Liver (tissue), 9 donors: ENCODE data around the gene OPTC. TPM values are rescaled to one million over a fixed set of nuclear protein-coding genes. Genes with fewer than 3 reads are reported as not detected.

Experiments used
- DNase-seq: peaks from one replicate; pipeline ENCODE4 v3.0.0-alpha.2; 2017; ENCODE audit warnings: low spot score
- H3K27ac ChIP-seq, 2 donors: one replicate each; pipeline ENCODE4 v1.7.0; 2013; ENCODE audit warnings: inconsistent platforms in 2 of 2, low read length in 2 of 2, control low read depth in 1 of 2, low read depth in 1 of 2, mild to moderate bottlenecking in 1 of 2
- H3K27me3 ChIP-seq, 4 donors: one replicate each; pipeline versions ENCODE4 v1.6.1 to v1.7.0; 2013; ENCODE audit warnings: low read length in 3 of 4, inconsistent platforms in 1 of 4, mild to moderate bottlenecking in 1 of 4, moderate library complexity in 1 of 4; ENCODE audit not compliant: control insufficient read depth in 4 of 4, insufficient read depth in 4 of 4
- H3K36me3 ChIP-seq, 4 donors: one replicate each; pipeline versions ENCODE4 v1.6.1 to v1.7.0; 2013; ENCODE audit warnings: low read length in 3 of 4, mild to moderate bottlenecking in 3 of 4, low read depth in 1 of 4, moderate library complexity in 1 of 4; ENCODE audit not compliant: control insufficient read depth in 4 of 4, insufficient read depth in 3 of 4
- H3K4me1 ChIP-seq, 4 donors: one replicate each; pipeline versions ENCODE4 v1.6.1 to v1.7.0; 2013; ENCODE audit warnings: low read length in 3 of 4, mild to moderate bottlenecking in 3 of 4, moderate library complexity in 1 of 4; ENCODE audit not compliant: control insufficient read depth in 4 of 4, insufficient read depth in 4 of 4
- H3K4me3 ChIP-seq, 3 donors: one replicate each; pipeline versions ENCODE4 v1.6.1 to v1.7.0; 2013; ENCODE audit warnings: low read length in 3 of 3, control low read depth in 1 of 3, low read depth in 1 of 3, mild to moderate bottlenecking in 1 of 3
- H3K9ac ChIP-seq, 2 donors: one replicate each; pipeline ENCODE4 v1.7.0; 2013; ENCODE audit warnings: low read length in 2 of 2, mild to moderate bottlenecking in 2 of 2, moderate library complexity in 2 of 2, control low read depth in 1 of 2, low read depth in 1 of 2
- H3K9me3 ChIP-seq, 4 donors: one replicate each; pipeline versions ENCODE4 v1.6.1 to v1.7.0; 2013; ENCODE audit warnings: low read length in 3 of 4; ENCODE audit not compliant: control insufficient read depth in 4 of 4
- EGR1 ChIP-seq, 2 donors: IDR thresholded peaks; 2 replicates each; pipeline ENCODE4 v1.6.1; 2016 to 2018; ENCODE audit warnings: antibody characterized with exemption in 2 of 2, low read depth in 2 of 2
- FOXA1 ChIP-seq: IDR thresholded peaks from 2 replicates; pipeline ENCODE4 v1.6.1; 2016; ENCODE audit warnings: antibody characterized with exemption
- GABPA ChIP-seq, 2 donors: IDR thresholded peaks in 1 of 2; conservative IDR thresholded peaks in 1 of 2; 2 replicates each; pipeline ENCODE4 v1.6.1; 2016; ENCODE audit warnings: antibody characterized with exemption in 2 of 2, mild to moderate bottlenecking in 1 of 2, moderate library complexity in 1 of 2
- HNF4A ChIP-seq, 2 donors: conservative IDR thresholded peaks; 2 replicates each; pipeline ENCODE4 v1.6.1; 2016; ENCODE audit warnings: antibody characterized with exemption in 2 of 2, mild to moderate bottlenecking in 2 of 2
- HNF4G ChIP-seq: IDR thresholded peaks from 2 replicates; pipeline ENCODE4 v1.6.1; 2016; ENCODE audit warnings: antibody characterized with exemption
- JUND ChIP-seq, 2 donors: IDR thresholded peaks; 2 replicates each; pipeline ENCODE4 v1.6.1; 2016; ENCODE audit warnings: antibody characterized with exemption in 2 of 2
- NR2F2 ChIP-seq: IDR thresholded peaks from 2 replicates; pipeline ENCODE4 v1.6.1; 2016; ENCODE audit warnings: antibody characterized with exemption
- RAD21 ChIP-seq, 2 donors: IDR thresholded peaks; 2 replicates each; pipeline ENCODE4 v1.6.1; 2016; ENCODE audit warnings: antibody characterized with exemption in 2 of 2, mild to moderate bottlenecking in 2 of 2
- RXRA ChIP-seq, 2 donors: IDR thresholded peaks; 2 replicates each; pipeline ENCODE4 v1.6.1; 2017 to 2018; ENCODE audit warnings: antibody characterized with exemption in 2 of 2, mild to moderate bottlenecking in 1 of 2
- SP1 ChIP-seq: IDR thresholded peaks from 2 replicates; pipeline ENCODE4 v1.6.1; 2018; ENCODE audit warnings: antibody characterized with exemption, mild to moderate bottlenecking
- TAF1 ChIP-seq: conservative IDR thresholded peaks from 2 replicates; pipeline ENCODE4 v1.6.1; 2016; ENCODE audit warnings: antibody characterized with exemption, mild to moderate bottlenecking
- YY1 ChIP-seq: IDR thresholded peaks from 2 replicates; pipeline ENCODE4 v1.6.1; 2016; ENCODE audit warnings: antibody characterized with exemption, mild to moderate bottlenecking
- WGBS: extraction: QIAGEN DNeasy Blood & Tissue Kit; methylation state at CpG from one replicate; pipeline ENCODE4 v1.1.7; 2013; 5-methylcytosine and 5-hydroxymethylcytosine counted together
- polyA plus RNA-seq, 2 donors: library from polyadenylated mRNA; stranded (reverse) in 1 of 2; unstranded in 1 of 2; fragments of 200-250 nt in 1 of 2; fragments of >200 nt in 1 of 2; fragmentation: Nextera tagmentation in 1 of 2; extraction: Ambion mirVana in 1 of 2; gene quantifications; one replicate each; pipeline versions ENCODE4 v1.2.1 to v1.2.3, GENCODE V29; 2013 to 2015
- total RNA-seq, 2 donors: library from RNA; depleted of rRNA; stranded (reverse); fragments of >200 nt; gene quantifications; one replicate each; pipeline ENCODE4 v1.2.3, GENCODE V29; 2014
- TF ChIP-seq, protein P1 (sequence below): IDR thresholded peaks from 2 replicates; pipeline ENCODE4 v1.6.1; 2016; ENCODE audit warnings: antibody characterized with exemption
- TF ChIP-seq, protein P2 (sequence below): IDR thresholded peaks from 2 replicates; pipeline ENCODE4 v1.6.1; 2016; ENCODE audit warnings: antibody characterized with exemption, mild to moderate bottlenecking
- TF ChIP-seq, protein P3 (sequence below): IDR thresholded peaks from 2 replicates; pipeline ENCODE4 v1.6.1; 2016; ENCODE audit warnings: antibody characterized with exemption
- TF ChIP-seq, protein P4 (sequence below): IDR thresholded peaks from 2 replicates; pipeline ENCODE4 v1.6.1; 2016; ENCODE audit warnings: antibody characterized with exemption
- donor health status: healthy.
- donor health status: healthy.
- donor health status: healthy.
- donor health status: healthy.
- donor health status: healthy.

Gene OPTC
- total and polyA plus RNA-seq, 4 donors, result not detected

DNA sequence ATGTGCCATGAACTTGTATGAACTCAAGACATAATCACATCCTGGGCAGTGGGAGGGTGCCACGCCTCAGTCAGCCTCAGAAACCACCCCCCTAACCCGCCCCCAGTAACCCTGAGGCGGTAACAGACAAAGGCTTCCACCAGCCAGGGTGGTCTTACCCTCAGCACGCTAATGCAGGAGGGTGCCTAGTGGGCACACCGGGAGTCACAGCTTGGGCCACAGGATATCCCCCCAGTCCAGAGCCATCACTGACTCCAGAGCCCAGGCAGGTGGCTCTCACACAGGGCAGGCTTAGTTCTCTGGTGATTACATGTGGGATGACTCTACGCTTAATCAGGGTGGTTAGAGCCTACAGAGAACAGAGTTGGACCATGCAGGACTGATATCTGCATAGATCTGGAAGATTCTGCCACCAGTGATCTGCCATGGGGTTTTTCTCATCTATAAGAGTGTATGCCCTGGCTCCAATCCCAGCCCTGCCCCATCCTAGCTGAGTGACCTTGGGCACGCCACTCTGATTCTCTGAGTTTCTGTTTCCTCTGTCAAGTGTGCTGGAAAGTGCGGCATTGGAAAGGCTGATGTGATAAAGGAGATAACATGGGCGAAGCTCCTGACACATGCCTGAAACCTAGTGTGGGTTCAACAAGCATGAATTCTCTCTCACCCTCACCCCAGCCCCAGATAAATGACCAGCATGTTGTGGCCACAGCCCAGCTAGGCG lies 27.3 kb downstream of the OPTC start:
- Histone ChIP-seq H3K9ac (no peak overlapping the region), H3K4me3 (no peak overlapping the region), H3K27me3 (no peaks in the 10 kb centered on the region), H3K4me1 (no peaks in the 10 kb centered on the region), H3K9me3 (no peaks in the 10 kb centered on the region), H3K27ac (no peak overlapping the region), H3K36me3 (no peaks in the 10 kb centered on the region)
- WGBS, result 82% methylated on average over 10 of the region's 10 CpGs
- no peak for TF ChIP-seq YY1
- TF ChIP-seq, protein P1, sequence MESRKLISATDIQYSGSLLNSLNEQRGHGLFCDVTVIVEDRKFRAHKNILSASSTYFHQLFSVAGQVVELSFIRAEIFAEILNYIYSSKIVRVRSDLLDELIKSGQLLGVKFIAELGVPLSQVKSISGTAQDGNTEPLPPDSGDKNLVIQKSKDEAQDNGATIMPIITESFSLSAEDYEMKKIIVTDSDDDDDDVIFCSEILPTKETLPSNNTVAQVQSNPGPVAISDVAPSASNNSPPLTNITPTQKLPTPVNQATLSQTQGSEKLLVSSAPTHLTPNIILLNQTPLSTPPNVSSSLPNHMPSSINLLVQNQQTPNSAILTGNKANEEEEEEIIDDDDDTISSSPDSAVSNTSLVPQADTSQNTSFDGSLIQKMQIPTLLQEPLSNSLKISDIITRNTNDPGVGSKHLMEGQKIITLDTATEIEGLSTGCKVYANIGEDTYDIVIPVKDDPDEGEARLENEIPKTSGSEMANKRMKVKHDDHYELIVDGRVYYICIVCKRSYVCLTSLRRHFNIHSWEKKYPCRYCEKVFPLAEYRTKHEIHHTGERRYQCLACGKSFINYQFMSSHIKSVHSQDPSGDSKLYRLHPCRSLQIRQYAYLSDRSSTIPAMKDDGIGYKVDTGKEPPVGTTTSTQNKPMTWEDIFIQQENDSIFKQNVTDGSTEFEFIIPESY, result no peak
- TF ChIP-seq RAD21 (IDR thresholded peaks at IDR 0.05), result no peak
- no peak for DNase-seq

DNA sequence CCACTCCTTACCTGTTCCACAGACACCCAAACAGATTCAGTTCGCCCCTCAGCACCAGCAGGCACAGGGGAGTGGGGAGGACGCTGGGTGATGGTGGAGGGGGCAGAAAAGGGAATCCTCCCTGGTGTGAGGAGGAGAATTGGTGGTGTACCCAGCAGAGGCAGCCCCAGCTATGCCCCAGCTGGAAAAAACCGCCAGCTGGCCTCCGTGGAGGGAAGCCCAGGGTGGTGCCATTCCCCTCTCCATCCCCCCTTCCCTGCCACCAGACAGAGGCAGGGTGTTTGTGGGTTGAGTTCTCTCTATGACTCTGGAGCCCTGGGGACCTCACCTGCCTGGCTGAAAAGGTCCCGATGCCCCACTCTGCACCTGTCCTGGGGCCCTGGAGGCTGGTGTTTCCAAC lies 27.9 kb downstream of the OPTC start:
- TF ChIP-seq RXRA (IDR thresholded peaks at IDR 0.05) (no peak), HNF4G (no peak)
- DNase-seq, result no peak
- Histone ChIP-seq H3K4me3 (no peak overlapping the region), H3K9ac (no peak overlapping the region), H3K27ac (no peak overlapping the region), H3K36me3 (no peaks in the 10 kb centered on the region), H3K4me1 (no peaks in the 10 kb centered on the region), H3K27me3 (no peaks in the 10 kb centered on the region), H3K9me3 (no peaks in the 10 kb centered on the region)
- WGBS, result 91% methylated on average over 5 of the region's 5 CpGs

DNA sequence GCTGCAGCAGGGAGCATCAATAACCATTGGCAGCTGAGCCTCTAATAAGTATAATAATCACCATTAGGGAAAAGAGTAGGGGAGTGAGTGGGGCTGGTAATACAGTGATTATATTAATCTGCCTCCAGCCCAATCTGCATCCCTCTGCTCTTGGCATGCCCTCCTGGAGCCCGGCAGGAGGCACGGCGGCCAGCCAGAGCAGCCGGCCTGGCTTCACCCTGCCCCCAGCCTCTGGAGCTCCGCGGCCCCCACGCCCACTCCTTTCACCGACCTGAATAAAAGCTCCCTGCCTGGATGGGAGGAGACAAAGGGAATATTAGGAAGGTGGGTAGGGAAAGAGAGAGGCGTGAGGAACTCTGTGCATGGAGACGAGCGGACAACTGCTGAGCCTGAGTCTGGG lies 28.3 kb downstream of the OPTC start:
- no peak overlapping the region for H3K9ac ChIP-seq
- no peak for DNase-seq
- H3K4me3 ChIP-seq, result no peak overlapping the region
- no peak overlapping the region for H3K27ac ChIP-seq
- TF ChIP-seq HNF4A (conservative IDR thresholded peaks at IDR 0.05) (no peak), TAF1 (no peak), JUND (IDR thresholded peaks at IDR 0.05) (no peak), EGR1 (IDR thresholded peaks at IDR 0.05; ENCODE audit: low read depth in 2 of 2) (no peak), NR2F2 (no peak), SP1 (no peak)
- H3K36me3 ChIP-seq, result no peaks in the 10 kb centered on the region
- H3K4me1 ChIP-seq, result no peaks in the 10 kb centered on the region
- no peaks in the 10 kb centered on the region for H3K27me3 ChIP-seq
- 83% methylated on average over 11 of the region's 11 CpGs for WGBS
- no peaks in the 10 kb centered on the region for H3K9me3 ChIP-seq

DNA sequence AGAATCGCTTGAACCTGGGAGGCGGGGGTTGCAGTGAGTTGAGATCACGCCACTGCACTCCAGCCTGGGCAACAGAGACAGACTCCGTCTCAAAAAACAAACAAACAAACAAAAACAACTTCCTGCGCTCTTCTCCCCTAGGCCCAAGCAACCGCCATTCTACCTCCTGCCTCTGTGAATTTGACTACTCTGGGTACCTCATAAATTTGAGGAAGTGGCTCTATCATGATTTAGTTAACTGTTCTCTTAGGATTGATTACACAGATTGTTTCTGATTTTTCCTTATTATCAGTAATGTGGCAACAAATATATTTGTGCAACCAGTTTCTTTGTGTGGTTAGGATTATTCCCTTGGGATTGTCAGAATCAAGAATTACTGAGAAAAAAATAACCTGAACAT lies 29.7 kb downstream of the OPTC start:
- no peaks in the 10 kb centered on the region for H3K9me3 ChIP-seq
- 90% methylated on average over 6 of the region's 6 CpGs for WGBS
- no peak overlapping the region for H3K9ac ChIP-seq
- H3K27ac ChIP-seq, result no peak overlapping the region
- DNase-seq, result no peak
- no peaks in the 10 kb centered on the region for H3K36me3 ChIP-seq
- no peaks in the 10 kb centered on the region for H3K27me3 ChIP-seq
- no peaks in the 10 kb centered on the region for H3K4me1 ChIP-seq
- H3K4me3 ChIP-seq, result no peak overlapping the region
- TF ChIP-seq RXRA (IDR thresholded peaks at IDR 0.05) (no peak), FOXA1 (no peak), SP1 (no peak), RAD21 (IDR thresholded peaks at IDR 0.05) (no peak), TAF1 (no peak), EGR1 (IDR thresholded peaks at IDR 0.05; ENCODE audit: low read depth in 2 of 2) (no peak), HNF4A (conservative IDR thresholded peaks at IDR 0.05) (no peak), NR2F2 (no peak), GABPA (IDR thresholded peaks at IDR 0.05 in 1 of 2, conservative IDR thresholded peaks at IDR 0.05 in 1 of 2) (no peak)
- TF ChIP-seq, protein P2, sequence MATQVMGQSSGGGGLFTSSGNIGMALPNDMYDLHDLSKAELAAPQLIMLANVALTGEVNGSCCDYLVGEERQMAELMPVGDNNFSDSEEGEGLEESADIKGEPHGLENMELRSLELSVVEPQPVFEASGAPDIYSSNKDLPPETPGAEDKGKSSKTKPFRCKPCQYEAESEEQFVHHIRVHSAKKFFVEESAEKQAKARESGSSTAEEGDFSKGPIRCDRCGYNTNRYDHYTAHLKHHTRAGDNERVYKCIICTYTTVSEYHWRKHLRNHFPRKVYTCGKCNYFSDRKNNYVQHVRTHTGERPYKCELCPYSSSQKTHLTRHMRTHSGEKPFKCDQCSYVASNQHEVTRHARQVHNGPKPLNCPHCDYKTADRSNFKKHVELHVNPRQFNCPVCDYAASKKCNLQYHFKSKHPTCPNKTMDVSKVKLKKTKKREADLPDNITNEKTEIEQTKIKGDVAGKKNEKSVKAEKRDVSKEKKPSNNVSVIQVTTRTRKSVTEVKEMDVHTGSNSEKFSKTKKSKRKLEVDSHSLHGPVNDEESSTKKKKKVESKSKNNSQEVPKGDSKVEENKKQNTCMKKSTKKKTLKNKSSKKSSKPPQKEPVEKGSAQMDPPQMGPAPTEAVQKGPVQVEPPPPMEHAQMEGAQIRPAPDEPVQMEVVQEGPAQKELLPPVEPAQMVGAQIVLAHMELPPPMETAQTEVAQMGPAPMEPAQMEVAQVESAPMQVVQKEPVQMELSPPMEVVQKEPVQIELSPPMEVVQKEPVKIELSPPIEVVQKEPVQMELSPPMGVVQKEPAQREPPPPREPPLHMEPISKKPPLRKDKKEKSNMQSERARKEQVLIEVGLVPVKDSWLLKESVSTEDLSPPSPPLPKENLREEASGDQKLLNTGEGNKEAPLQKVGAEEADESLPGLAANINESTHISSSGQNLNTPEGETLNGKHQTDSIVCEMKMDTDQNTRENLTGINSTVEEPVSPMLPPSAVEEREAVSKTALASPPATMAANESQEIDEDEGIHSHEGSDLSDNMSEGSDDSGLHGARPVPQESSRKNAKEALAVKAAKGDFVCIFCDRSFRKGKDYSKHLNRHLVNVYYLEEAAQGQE, result no peak
- TF ChIP-seq, protein P3, sequence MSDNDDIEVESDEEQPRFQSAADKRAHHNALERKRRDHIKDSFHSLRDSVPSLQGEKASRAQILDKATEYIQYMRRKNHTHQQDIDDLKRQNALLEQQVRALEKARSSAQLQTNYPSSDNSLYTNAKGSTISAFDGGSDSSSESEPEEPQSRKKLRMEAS, result no peak
- TF ChIP-seq, protein P4, sequence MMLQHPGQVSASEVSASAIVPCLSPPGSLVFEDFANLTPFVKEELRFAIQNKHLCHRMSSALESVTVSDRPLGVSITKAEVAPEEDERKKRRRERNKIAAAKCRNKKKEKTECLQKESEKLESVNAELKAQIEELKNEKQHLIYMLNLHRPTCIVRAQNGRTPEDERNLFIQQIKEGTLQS, result no peak
